ACHN (cell line): ENCODE measurements around the gene ALKBH7.
"Not testable (repeated sequence)": the region's sequence is repeated elsewhere in the genome, so short reads cannot be mapped to it uniquely, and the experiment has no call there.

Experiments used
- DNase-seq: peaks from one replicate; pipeline ENCODE4 v3.0.0-alpha.2; 2015
- in situ Hi-C: cut with HindIII; loops from 2 replicates; pipeline ENCODE4 v1.10.0; 2017; ENCODE audit warnings: low sequenced_read_pairs, low pct_ligation_motif_present, low pct_unique_long_range_greater_than_20kb

The ALKBH7 gene

DNA sequence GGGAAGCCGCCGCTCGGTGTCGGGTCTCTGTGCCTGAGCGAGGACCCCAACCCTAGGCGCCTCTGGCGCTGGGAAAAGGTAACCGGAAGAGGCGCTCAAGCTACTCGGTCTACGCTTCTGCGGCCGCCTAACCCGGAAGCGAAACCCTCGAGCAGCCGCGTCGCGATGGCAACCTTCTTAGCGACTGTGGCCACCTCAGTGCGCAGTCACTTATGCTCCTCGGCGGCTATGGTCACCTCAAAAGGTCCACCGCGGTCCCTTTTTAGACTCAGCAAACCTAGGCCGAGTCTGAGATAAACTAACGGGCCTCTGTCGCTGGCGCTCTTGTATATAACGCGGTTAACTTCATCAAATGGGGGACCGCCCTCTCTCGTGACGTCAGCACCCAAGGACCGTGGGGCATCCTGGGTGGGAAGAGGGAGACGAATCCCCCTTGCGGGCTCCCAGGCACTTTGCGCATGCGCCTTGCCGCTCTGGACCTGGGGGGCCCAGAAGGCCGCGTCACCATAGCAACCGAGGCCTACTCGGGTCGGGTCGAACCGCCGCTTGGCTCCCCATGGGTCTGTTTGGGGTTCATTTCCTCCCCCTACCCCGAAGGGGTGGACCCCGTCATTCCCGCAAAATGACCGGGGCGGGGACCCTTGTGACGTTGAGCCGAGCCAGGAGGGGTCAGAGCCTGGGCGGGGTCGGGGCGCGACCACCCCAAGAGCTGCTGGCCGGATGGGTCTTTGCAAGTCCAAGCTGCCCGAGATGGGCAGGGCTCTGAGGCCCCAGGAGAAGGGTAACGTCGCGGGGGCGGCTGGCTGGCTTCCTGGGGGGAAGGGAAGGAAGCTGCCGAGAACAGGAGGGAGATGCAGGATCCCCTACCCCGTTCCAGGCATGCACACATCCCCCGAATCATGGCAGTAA, 20.7 kb downstream of the ALKBH7 start, which contains the start of gene GTF2F1:
Gene GTF2F1 (minus strand): TSS at position 91 of the 909 bp plus-strand sequence. CDS start 169 bp downstream, outside the sequence.
- in situ Hi-C loops = no loop called here
- DNase-seq = peak; percentile 93

DNA sequence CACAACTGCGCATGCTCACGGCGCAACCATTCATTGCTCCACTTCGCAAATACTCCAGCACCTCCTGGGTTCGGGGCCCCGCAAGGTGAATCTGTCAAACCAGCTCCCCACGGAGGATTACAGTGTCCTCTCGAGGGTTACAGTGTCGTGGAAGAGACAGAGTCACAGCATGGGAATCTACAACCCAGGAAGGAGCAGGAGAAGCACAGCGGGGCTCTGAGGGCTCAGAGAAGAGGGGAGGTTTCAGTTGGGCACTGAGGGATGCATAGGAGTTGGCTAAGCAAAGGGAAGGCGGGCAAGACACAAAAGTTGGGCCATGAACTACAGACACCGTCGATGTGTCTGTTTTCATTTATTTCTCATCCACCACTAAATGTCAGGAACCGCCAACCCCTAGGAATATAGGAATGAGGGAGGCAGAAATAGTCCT, 21.4 kb downstream of the ALKBH7 start:
- in situ Hi-C loops = no loop called here
- no peak for DNase-seq

DNA sequence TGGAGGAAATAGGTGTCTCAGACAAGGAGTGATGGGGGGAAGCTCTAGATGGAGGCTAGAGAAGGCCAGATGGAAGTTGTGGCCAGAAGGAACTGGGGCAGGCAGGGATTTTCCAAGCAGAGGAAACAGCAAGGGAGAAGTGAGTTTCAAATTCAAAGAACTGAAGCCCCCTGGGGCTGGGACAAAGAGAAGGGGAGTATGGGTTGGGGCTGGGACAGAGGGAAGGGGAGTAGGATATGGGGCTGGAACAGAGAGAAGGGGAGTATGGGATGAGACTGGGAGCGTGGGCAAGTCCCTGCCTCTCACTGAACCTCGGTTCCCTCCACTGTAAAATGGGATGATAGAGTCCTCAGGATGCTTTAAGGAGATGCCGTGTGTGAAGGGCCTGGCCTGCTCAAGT, 22.2 kb downstream of the ALKBH7 start:
- DNase-seq = no peak
- in situ Hi-C loops = no loop called here

DNA sequence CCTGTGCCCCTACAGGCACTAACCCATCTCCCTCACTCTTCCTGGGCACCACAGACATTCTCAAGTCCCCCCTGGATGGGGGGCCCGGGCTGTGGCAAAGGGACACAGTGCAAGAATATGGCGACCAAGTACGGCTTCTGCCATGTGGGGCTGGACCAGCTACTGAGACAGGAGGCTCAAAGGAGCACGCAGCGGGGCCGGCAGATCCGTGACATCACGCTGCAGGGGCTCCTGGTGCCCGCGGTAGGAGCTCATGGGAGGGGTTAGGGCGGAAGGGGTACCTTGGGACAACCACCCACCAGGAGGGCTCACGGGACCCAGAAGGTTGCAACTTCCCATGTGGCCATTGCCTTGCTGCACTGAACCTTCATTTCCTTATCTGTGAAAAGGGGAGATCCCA, 23.7 kb downstream of the ALKBH7 start:
- DNase-seq = no peak
- in situ Hi-C loops = no loop called here

DNA sequence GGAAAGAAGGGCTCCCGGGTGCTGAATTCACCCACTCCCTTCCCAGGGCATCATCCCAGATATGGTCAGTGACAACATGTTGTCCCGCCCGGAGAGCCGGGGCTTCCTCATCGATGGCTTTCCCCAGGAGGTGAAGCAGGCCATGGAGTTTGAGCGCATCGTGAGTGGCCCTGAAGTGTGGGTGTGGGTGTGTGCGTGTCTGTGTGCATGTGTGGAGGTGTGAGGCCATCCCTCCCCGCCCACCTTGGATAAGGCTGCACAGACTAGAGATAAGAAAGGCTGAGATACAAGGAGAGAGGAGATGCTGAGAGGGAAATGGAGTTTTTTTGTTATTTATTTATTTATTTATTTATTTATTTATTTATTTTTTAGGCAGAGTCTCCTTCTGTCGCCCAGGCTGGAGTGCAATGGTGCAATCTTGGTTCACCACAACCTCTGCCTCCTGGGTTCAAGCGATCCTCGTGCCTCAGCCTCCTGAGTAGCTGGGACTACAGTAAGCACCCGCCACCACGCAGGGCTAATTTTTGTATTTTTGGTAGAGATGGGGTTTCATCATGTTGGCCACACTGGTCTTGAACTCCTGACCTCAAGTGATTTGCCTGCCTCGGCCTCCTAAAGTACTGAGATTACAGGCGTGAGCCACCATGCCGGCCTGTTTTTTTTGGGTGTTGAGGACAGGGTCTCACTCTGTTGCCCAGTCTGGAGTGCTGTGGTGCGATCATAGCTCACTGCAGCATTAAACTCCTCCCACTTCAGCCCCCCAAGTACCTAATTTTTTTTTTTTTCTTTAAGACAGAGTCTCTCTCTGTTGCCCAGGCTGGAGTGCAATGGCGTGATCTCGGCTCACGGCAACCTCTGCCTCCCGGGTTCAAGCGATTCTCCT, 27.7 kb downstream of the ALKBH7 start:
- in situ Hi-C loops, DNase-seq: not testable (repeated sequence)

DNA sequence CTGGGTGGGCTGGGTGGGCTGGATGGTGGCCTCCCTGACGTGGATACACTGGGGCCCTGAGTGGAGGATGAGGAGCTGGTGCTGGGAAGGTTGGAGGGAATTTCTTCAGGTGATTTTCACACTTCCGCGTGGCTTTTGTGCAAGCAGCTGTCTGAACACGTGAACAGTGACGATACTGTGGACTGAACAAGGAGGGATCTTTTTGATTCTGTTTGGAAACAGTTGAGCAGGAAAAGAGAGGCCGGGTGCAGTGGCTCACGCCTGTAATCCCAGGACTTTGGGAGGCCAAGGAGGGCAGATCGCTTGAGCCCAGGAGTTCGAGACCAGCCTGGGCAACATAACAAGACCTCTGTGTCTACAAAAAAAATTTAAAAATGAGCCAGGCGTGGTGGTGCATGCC, 29.5 kb downstream of the ALKBH7 start:
- in situ Hi-C loops = no loop called here
- DNase-seq = no peak

DNA sequence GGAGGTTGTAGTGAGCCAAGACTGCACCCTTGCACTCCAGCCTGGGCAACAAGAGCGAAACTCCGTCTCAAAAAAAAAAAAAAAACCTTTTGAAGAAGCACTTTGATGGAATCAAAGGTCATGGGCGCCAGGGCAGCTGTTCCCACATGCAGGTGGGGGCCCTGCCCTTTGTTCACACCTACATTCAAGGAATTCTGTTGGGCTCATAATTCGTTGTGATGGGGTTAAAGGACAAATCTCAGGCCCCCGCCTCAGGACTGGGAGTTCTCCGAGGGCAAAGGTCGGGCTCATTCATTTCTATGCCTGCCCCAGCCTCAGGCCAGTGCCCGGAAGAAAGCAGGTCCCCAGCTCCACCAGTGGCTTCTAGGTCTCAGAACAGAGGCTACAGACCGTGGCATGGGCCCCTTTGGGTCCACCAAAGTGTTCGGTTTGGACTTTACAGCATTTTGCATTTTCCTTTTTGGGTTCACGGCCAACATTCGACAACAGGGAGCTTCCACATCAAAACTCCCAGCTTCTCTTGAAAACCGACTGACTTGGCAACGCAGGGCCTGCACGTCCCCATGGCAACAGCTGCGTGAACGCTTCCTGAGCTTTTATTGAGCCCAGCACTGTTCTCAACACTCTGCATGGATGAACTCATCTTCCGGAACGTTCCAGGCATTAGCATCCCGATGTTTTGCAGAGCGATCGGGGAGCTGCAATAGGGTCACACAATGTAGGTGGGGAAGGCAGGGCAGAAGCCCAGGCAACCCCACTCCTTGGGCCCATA, 30.4 kb downstream of the ALKBH7 start:
- no peak for DNase-seq
- in situ Hi-C loops = no loop called here

DNA sequence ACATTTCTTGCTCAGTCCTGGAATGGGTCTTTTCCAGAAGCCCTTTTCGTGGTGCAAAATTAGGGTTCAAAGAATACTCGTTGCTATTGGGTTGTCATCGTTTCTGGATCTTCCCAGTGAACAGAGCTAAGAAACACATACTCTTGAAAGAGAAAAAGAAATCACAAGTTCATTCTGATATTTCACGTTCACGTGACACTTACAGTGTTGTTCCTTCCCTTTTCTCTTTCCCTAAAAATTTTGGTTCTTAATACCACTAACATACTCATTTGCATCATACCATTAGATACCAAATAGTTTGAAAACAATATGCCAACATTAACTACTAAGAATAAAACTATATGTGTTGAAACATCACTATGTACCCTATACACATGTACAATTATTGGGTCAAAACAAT, 33.8 kb downstream of the ALKBH7 start:
- in situ Hi-C loops = no loop called here
- no peak for DNase-seq

DNA sequence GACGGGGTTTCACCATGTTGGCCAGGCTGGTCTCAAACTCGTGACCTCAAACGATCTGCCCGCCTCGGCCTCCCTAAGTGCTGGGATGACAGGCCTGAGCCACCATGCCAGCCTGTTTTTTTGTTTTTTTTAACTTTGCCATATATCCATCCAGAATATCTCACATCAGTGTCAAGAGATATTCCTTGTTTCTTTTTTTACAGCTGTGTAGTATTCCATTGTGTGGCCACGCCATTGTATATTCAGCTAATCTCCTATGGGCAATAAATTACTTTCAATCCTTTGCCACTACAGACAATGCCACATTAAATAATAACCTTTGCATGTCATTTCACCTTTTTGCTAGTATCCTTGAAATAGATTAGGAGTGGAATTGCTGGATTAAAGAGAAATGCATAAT, 36.8 kb downstream of the ALKBH7 start:
- in situ Hi-C loops = no loop called here
- DNase-seq = no peak

DNA sequence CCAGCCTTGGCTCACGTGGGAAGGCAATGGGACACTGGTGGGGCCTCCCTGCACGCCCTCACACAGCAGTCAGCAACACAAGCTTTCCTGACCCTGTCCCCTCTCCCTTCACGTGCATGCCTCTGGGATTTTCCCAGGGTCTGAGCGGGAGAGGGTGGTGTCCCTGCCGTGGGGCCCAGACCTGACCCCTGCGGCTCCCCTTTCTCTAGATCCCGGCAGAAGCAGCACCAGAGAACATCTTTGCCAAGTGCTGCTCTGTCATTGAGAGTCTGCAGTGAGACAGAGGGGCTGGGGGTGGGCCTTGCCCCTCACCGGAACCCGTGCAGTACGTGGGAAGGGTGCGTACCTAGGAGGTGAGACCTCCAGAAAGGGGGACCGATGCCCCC, 39.5 kb downstream of the ALKBH7 start:
- DNase-seq = no peak
- in situ Hi-C loops = no loop called here

DNA sequence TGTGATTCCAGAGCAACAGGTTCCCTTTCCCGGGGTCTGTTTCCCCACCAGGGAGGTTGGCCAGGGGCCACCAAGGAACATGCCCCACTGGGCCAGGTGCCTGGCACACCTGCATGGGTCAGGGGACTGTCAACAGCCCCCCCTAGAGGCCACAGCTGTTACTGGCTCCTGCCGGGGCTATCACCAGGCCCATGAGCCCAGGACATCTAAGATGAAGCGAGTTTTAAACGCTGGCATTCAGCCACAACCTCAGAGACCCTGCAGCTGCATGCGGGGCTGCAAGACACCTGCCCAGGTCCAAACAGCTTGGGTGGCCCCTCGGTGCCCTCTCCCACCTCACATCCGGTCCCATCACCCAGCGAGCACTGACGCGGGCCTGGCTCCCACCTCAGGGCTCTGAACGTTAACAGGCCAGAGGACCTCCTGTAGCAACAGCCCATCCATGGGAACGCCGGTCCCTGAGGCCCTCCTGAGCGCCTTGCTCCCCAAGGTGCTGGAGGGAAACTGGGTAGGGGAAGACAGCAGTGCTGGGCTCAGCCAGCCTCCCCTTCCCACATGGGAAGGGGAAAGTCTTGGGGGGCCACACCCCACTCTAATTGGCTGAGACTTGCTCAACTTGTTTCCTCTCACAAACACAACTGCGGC, 40.0 kb downstream of the ALKBH7 start:
- in situ Hi-C loops = no loop called here
- peak; percentile 19 for DNase-seq

DNA sequence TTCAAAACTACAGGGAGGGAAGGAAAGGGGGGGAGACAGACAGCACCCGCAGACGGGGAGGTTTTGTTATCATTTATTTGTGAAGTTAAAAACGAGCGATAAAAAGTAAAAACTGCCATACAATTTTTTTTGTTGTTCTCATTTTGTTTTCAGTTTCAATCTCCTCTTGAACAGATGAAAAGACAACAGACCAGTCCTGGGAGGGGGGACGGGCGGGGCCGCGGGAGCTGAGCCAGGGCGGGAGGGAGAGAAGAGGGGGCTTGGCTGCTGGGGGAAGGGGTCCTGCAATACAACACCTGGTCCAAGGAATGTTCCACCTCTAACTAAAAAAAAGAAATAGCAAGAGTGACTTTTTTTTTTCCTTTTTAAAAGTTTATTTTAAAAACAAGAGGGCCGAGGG, 40.7 kb downstream of the ALKBH7 start:
- in situ Hi-C loops = no loop called here
- DNase-seq = no peak

DNA sequence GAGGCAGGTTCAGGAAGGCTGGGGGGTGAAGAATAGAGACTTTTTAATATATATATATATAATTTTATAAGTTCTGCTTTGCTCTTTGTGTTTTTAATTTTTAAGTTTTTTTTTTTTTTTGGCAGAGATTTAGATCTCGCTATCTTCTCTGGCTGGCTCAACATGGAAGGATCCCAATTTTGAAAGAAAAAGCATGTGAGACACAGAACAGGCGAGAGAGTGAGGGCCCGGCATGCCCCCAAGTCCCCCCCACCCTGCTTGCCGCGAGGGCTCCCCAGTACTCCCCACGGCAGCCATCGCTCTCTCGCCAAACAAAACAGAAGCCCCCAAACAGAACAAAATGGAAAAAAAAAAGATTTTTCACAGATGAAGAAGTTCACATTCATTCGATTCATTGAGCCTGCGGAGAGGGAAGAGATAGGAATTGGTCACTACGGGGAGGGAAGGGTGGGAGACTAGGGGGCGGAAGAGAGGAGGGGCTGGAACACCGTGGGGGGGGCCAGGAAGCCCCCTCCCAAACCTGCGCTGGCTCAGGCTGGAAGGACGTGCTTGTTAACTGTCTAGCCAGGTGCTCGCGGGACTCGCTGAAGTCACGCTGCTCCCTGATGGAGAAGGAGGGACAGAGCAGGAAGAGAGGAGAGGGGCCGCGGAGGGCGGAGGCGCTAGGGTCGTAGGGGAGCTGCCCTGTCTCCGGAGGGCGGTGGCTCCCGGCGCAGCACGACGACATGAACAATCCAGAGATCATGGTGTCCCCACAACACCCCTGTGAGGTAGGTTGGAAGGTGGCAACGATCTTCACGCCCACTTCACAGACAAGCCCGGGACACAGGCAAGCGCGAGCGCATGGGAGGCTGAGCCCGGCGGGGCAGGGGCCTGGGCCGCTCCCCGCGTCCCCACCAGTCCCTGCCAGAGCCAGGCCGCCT, 41.4 kb downstream of the ALKBH7 start:
- in situ Hi-C loops = no loop called here
- no peak for DNase-seq

DNA sequence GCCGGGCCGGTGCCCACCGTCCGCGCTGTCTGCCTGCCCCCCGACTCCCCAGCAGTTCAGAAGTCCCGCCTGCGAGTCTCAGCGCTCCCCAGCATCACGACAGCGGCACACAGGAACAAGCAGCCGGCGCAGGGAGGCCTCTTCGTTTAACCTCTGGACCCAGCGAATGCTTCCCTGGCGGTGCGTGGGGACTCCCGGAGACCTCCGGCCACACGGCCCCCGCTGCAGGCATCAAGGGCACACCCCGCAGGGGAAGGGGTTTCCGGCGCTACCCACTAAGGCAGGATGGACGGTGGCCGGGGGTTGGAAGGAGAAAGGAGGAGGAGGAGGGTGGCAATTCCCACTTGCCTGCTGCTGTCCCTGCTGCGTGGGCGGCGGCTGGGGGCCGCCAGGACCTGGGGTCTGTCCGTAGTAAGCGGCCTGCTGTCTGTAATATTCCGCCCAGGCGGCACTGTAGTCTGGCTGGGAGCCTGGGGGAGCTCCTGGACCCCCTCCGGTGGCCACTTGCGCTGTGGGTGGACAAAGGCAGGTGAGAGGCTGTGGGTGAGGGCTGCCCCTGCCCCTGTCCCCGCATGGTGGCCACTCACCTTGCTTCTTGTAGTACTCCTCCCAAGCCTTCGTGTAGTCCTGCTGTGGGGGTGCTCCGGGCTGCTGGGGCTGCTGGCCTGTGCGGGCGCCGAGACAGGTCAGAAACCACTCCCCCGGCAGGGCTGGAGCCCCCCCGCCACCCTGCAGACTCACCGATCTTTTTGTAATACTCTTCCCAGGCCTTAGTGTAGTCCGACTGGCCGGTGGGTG, 42.4 kb downstream of the ALKBH7 start:
- no peak for DNase-seq
- in situ Hi-C loops = no loop called here

DNA sequence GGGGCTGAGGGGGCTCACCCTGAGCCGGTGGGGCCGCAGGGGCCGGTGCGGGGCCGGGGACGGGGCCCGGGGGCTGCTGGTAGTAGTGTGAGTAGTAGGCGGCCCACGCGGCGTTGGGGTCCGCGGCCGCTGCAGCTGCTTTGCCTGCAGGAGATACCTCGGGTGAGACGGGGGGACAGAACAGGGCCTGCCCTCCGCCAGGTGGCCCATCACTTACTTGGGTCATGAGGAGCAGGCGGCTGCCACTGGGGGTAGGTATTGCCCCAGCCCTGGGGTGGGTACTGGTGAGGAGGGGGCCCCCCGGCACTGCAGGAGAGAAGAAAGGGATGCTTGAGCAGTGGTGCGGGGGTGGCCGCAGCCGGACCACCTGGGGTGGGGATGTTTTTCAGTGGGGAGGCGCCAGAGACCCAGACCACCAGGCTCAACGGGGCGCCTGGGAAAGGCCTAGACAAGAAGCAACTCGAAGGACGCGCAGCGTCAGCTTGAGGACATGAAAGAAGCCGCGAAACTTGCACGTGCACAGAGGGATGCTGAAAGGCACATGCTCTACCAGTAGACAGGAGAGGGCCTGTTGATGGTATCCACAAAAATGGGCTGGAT, 43.1 kb downstream of the ALKBH7 start:
- DNase-seq = no peak
- in situ Hi-C loops = no loop called here

DNA sequence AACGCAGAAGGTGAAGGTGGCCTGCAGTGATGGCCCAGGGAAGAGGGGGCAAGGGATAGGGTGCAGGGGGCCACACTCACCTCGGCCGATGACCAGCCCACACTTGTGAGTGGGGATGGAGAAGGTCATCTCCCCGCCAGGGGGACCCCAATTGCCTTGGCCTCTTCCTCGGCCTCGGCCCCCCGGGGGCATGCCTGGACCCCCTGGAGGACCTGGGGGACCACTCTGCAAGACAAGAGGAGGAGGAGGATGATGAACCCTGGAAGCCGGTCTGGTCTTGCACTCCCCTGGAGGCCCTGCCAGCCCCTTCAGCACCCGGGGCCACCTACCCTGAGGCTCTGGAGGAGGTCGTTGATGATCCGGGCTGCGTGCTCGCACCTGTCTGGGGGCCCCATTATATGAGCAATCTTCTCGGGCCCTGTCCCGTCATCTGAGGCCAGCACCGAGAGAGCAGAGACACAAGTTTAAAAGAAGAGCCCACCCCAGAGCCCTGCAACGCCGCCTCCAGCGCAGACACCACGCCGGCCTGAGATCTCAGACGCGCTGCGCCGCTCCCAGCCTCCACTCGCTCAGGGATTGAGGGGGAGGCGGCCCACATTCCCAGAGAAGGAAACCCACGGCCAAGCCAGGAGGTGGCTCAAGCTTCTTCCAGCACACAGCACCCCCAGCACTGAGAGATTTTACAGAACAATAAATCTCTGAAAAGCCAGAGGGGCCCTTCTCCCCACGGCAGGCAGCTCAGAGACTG, 44.2 kb downstream of the ALKBH7 start:
- in situ Hi-C loops = no loop called here
- no peak for DNase-seq
